GM12874 (cell line): Measurements from ENCODE around the gene SHLD1.

Source experiments
- TF ChIP-seq, protein P1 (sequence below): IDR thresholded peaks from 2 replicates; pipeline ENCODE4 v1.5.1; 2011; ENCODE audit warnings: low read depth, mild to moderate bottlenecking, control low read depth, low read length, moderate library complexity; ENCODE audit not compliant: insufficient read depth

Gene SHLD1

GRCh38 chr20:5766085-5766764 is 16.0 kb downstream of the SHLD1 start:
- TF ChIP-seq, protein P1, sequence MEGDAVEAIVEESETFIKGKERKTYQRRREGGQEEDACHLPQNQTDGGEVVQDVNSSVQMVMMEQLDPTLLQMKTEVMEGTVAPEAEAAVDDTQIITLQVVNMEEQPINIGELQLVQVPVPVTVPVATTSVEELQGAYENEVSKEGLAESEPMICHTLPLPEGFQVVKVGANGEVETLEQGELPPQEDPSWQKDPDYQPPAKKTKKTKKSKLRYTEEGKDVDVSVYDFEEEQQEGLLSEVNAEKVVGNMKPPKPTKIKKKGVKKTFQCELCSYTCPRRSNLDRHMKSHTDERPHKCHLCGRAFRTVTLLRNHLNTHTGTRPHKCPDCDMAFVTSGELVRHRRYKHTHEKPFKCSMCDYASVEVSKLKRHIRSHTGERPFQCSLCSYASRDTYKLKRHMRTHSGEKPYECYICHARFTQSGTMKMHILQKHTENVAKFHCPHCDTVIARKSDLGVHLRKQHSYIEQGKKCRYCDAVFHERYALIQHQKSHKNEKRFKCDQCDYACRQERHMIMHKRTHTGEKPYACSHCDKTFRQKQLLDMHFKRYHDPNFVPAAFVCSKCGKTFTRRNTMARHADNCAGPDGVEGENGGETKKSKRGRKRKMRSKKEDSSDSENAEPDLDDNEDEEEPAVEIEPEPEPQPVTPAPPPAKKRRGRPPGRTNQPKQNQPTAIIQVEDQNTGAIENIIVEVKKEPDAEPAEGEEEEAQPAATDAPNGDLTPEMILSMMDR = no peak

GRCh38 chr20:5767493-5768098 is 17.4 kb downstream of the SHLD1 start:
- TF ChIP-seq, protein P1 = no peak

- TF ChIP-seq, protein P1 = no peak
These were observed 20.2 kb downstream of the SHLD1 start for GRCh38 chr20:5770231-5770986.

GRCh38 chr20:5770987-5771318 is 20.8 kb downstream of the SHLD1 start:
- TF ChIP-seq, protein P1 = no peak

DNA sequence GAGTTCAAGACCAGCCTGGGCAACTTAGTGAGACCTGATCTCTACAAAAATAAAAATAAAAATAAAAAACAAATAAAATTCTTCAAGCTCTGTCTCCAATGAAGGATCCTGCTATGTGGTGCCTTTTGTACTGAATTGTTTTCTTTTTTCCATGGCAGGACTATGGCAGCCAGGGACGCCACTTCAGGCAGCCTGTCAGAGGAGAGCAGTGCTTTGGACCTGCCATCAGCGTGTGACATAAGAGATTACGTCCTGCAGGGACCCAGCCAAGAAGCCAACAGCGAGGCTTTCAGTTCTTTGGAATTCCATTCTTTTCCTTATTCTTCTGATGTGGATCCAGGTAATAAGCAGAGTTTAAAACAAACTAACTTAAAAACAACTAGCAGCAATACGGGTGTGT is 22.5 kb downstream of the SHLD1 start:
- TF ChIP-seq, protein P1 = no peak

- TF ChIP-seq, protein P1 = no peak
These were observed 23.4 kb downstream of the SHLD1 start for GRCh38 chr20:5773589-5773988.

- TF ChIP-seq, protein P1 = no peak
These were observed 25.9 kb downstream of the SHLD1 start for GRCh38 chr20:5776077-5776476.
